HG02970 (cell line): ENCODE results near the gene AUH.
"Not testable (repeated sequence)": the region's sequence is repeated elsewhere in the genome, so short reads cannot be mapped to it uniquely, and the experiment has no call there.

ENCODE experiments used
- ATAC-seq: cut with Tn5 transposase; IDR thresholded peaks from one replicate; pipeline ENCODE4 v1.9.1; 2021; ENCODE audit warnings: mild to moderate bottlenecking, moderate library complexity, moderate number of reproducible peaks; ENCODE audit not compliant: unreplicated experiment, low FRiP score

The AUH gene, protein sequence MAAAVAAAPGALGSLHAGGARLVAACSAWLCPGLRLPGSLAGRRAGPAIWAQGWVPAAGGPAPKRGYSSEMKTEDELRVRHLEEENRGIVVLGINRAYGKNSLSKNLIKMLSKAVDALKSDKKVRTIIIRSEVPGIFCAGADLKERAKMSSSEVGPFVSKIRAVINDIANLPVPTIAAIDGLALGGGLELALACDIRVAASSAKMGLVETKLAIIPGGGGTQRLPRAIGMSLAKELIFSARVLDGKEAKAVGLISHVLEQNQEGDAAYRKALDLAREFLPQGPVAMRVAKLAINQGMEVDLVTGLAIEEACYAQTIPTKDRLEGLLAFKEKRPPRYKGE

GRCh38 chr9:91361291-91362050, at the start of gene AUH:
TSS of gene AUH (minus strand) at chr9:91361918. CDS start at chr9:91361889, 29 bp downstream.
- ATAC-seq = peak; percentile 83

DNA sequence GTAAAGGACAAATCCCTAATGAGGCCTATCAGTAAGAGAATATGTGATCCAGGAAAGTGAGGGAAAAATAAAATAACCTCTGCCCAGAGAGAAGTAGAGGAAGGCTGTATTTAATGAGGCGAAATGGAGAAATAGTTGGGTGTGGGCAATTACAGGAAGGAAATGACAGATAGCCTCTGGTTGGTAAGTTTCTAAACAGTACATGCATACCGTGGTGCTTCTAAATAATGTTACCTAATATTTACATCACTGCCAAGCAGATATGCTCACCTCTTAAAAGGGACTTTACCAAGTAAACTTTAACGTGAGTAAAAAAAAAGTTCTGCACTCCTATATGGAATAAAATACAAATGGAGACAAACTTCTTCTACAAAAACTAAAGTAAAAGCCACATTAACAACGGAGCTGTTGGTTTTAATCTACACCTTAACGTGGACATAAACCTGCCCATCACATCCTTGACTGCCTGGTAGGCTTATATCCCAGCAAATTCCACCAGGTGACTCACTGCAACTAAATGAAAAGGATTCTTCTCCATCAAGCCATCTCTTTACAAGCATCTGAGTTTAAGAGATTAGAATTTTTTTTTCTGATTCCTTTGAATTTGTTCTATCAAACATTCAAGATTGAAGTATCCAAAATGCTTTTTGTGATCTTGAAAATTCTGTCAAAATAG, 49.5 kb upstream of the AUH start:
- ATAC-seq = no peak

GRCh38 chr9:91410161-91410560, 48.4 kb upstream of the AUH start:
- ATAC-seq = no peak

DNA sequence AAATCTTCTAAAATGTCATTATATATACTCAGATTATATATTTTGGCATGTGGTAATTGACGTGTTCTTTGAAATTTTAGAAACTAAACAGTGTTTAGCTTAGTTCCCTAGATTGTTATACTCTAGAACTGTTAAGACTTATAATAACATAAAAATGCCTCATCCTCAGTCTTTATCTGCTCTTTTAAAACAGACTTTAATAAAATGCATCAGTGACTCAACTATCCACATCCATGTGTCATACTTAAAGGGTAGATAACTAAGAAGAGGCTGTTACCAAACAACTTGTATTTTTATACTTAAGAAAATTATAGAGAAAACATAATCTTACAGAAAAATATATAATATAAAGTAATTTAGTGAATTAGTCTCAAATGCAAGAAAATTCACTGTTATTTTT, 46.8 kb upstream of the AUH start:
- ATAC-seq = no peak

DNA sequence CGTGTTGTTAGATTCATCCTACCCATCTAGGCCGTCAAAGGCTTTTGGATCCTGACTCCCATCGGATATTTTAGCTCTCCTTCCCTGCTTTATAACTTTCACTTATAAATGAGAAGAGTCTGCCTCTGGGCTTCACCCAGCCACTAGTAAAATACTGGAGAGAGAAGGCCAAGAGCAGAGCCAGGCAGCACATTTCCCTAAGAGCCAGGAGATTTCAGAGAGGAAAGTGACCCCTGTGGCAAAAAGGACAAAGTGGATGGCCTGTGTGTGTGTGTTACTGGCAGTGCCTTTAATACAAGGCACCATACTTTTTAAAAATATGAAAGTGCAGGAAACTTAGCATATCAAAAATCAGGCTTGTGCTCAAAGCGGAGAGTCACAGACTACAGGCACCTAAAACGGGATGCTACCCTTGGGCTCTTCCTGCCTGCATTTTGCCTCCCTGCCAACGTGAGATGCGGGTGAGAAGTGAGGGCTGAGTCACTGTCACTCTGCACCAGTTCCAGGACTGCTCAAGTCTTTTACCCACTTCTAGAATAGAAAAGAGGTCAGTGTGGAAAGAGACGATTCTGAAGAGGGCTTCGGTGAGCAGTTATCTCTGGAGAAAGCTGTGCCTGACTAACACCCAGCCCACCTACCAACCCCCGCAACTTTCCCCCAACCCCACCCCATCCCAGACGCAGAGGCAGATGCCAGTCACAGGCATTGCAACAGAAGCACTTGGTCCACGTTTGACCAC, 46.0 kb upstream of the AUH start:
- ATAC-seq = no peak

DNA sequence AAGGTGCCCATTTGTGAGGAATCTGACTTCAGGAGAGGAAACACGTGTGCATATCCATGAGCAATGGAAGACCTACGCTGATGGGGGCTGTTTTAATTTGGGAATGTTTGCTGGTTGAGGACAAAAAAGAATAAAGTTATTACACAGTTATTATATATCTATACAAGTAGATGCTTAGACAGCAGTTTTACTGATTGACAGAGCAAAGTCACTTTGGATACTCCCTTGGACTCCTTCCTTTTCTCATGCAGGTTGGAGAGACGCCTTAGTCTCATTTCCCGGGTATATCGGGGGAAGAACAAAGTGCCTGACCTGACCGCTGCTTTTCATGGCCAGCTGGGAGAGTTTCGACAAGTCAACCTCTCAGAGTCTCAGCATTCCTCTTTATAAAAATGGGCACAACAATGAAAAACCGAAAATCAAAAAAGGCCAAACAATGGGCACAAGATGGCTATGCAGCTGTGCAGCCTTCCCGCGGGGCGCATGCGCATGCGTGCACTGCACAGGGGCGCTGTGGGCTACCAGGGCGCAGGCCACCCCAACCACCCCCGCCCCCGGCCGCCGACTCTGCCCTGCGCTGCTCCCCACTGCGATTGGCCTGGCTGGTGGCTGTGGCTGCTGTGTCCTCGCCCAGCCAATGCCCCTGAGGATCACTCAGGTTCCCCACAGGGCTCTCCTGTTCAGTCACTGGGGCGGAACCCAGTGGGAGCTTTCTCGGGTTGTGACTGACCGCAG, 43.8 kb upstream of the AUH start:
- no peak for ATAC-seq

- ATAC-seq = no peak
Observed at GRCh38 chr9:91403665-91404543, 42.2 kb upstream of the AUH start.

- no peak for ATAC-seq
Observed at GRCh38 chr9:91398926-91399325, 37.2 kb upstream of the AUH start.

DNA sequence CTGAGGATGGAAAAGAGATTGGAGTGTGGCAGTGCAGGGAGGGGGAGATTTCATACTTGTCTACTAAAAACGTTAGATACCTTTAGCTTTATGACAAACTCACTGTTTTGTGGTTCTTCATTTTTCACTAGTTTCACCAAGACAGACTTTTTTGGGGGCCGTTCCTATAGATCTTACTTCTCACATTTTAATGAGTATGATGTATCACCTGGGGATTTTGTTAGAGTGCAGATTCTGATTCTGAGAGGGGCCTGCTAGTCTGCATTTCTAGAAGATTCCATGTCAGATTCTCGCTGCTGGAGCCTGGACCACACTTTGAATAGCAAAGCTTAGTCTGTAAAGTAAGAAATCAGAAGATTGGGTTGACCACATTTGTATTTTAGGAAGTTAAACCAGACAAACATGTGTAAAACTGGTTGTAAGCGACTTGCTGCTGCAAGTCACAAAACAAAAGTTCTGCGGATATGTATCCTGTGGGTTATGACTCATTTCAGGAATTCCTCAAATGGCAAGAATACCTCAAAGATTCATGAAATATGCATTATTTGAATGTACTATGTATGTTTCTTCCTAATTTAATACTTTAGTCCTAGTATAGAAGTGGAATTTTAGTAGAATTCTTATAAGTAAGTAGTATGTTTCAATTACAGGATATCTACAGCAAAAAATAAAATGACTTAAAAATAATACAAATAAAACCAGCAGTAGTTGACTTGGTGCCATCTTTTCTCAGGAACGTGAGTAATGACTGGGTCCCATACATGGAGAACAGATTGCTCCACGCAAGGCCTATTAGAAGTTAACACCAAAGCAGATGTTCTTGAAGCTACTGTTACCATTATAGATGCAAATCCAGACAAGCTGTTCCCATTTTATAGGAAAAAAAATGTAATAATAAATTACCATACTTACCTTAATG, 34.1 kb upstream of the AUH start:
- ATAC-seq = no peak

DNA sequence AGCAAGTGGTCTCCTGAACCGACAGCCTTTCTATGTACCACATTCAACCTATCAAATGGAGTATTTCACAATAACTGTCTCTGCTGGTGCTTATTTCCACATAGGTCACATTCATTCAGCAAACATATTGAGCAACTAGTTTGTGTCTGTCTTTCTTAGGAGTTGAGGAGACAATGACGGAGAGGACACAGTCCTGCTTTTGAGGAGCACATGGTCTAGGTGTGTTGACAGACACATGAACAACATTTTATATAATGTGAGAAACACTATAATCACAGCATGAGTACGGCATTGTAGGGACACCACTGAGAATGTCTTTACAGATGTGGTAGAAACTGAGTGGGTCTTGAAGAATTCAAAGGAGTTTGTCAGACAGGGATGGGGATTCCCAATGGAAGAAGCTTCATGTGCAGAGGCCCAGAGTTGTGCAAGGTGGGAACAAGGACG, 33.4 kb upstream of the AUH start:
- no peak for ATAC-seq

DNA sequence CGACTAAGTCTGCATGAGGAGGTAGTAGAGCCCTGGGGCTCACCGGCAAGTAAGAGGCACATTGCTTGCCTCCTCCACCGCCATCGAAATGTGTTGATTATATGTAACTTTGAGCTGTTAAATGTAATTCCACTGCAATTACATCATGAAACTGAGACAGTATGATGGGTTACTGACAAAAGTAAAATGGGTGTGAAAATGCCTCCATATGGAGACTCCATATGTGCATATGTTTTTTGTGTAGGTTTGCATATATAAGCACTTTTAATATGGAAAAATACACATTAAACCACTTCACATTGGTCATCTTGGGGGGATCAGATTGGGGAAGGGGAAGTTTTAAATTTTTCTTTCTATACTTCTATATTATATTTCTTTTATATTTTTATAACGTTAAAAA, 32.1 kb upstream of the AUH start:
- ATAC-seq = no peak

DNA sequence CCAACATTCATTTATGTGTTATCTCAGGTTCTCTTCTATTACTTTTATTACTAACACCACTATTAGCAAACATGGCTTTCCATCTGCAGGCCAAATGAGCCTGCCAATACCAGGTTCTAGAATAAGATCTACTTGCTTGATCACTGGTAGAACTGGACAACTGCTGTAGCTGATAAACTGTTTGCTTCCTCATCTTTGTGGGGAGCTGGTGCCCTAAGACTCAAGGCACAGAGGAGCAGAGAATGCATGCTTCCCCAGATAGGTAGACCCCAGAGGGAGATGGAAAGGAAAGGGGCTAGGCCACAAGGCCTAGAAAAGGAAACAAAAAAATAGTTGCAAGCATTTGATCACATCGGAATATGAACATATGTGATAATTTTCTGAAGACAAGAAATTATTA, 30.7 kb upstream of the AUH start:
- no peak for ATAC-seq

GRCh38 chr9:91391818-91392217, 30.1 kb upstream of the AUH start:
- no peak for ATAC-seq

DNA sequence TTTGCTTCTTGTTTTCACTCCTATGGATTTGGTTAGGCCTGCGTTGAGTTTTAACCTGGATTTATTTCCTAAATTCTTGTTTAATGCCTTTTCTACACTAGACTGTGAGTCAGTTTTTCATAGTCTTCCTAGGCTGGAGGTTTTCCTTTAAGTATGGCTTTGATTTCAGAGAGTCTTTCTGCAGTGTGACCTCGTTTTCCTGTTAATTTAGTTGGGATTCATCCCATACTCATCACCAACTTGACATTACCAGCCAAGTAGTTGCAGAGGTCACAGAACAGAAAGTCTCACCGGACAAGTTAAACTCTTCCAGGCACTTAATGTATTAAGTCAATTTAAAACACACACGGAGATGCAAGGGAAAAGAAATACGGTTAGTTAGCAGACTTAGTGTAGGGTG, 29.7 kb upstream of the AUH start:
- no peak for ATAC-seq

GRCh38 chr9:91389686-91390085, 28.0 kb upstream of the AUH start:
- not testable (repeated sequence) for ATAC-seq

GRCh38 chr9:91386765-91387164, 25.0 kb upstream of the AUH start:
- no peak for ATAC-seq

GRCh38 chr9:91384954-91385353, 23.2 kb upstream of the AUH start:
- ATAC-seq = no peak

GRCh38 chr9:91383577-91383976, 21.9 kb upstream of the AUH start:
- no peak for ATAC-seq
